HG02571 (cell line): ENCODE results near the gene PTPN22.
"Not testable (repeated sequence)": the region's sequence is repeated elsewhere in the genome, so short reads cannot be mapped to it uniquely, and the experiment has no call there.

Experiments used
- ATAC-seq: cut with Tn5 transposase; IDR thresholded peaks from one replicate; pipeline ENCODE4 v1.9.1; 2021; ENCODE audit warnings: mild to moderate bottlenecking, moderate library complexity; ENCODE audit not compliant: unreplicated experiment

PTPN22 gene

GRCh38 chr1:113854234-113854633 lies 17.3 kb downstream of the PTPN22 start:
- no peak for ATAC-seq

- not testable (repeated sequence) for ATAC-seq
Measured at GRCh38 chr1:113852694-113853093, 18.8 kb downstream of the PTPN22 start.

- ATAC-seq = no peak
Measured at GRCh38 chr1:113850127-113850796, 21.2 kb downstream of the PTPN22 start.

- no peak for ATAC-seq
Measured at GRCh38 chr1:113849072-113849471, 22.4 kb downstream of the PTPN22 start.

GRCh38 chr1:113846391-113847035 lies 25.0 kb downstream of the PTPN22 start:
- ATAC-seq = no peak

- ATAC-seq = no peak
Measured at GRCh38 chr1:113836534-113836933, 35.0 kb downstream of the PTPN22 start.

GRCh38 chr1:113835686-113836290 lies 35.7 kb downstream of the PTPN22 start:
- no peak for ATAC-seq

- ATAC-seq = no peak
Measured at GRCh38 chr1:113834716-113835115, 36.8 kb downstream of the PTPN22 start.

GRCh38 chr1:113830039-113830438 lies 41.5 kb downstream of the PTPN22 start:
- no peak for ATAC-seq

GRCh38 chr1:113821916-113822315 lies 49.6 kb downstream of the PTPN22 start:
- no peak for ATAC-seq

GRCh38 chr1:113818578-113818977 lies 52.9 kb downstream of the PTPN22 start:
- ATAC-seq = no peak

GRCh38 chr1:113813218-113813617 lies 58.3 kb downstream of the PTPN22 start:
- no peak for ATAC-seq

- ATAC-seq = no peak
Measured at GRCh38 chr1:113812661-113813135, 58.8 kb downstream of the PTPN22 start.

GRCh38 chr1:113811888-113812660 lies 59.4 kb downstream of the PTPN22 start, which contains the start of gene RSBN1:
TSS of gene RSBN1 (minus strand) at chr1:113812476. CDS start at chr1:113812412, 64 bp downstream.
- ATAC-seq = peak; percentile 88

GRCh38 chr1:113811156-113811887 lies 60.2 kb downstream of the PTPN22 start:
- ATAC-seq = peak; percentile 20

GRCh38 chr1:113809670-113810602 lies 61.6 kb downstream of the PTPN22 start:
- ATAC-seq = no peak

- no peak for ATAC-seq
Measured at GRCh38 chr1:113808450-113809195, 62.9 kb downstream of the PTPN22 start.

GRCh38 chr1:113805639-113806038 lies 65.9 kb downstream of the PTPN22 start:
- ATAC-seq = no peak

GRCh38 chr1:113805256-113805531 lies 66.3 kb downstream of the PTPN22 start:
- ATAC-seq = no peak
